ENCODE measurements around the gene OR10A7. TPM values are rescaled to one million over a fixed set of nuclear protein-coding genes. Genes with fewer than 3 reads are reported as not detected.

OR10A7 gene
- total RNA-seq, 1 experiment from 2014 or later: not detected

- CTCF ChIA-PET: interaction anchor here (0.6 to 3.3 kb wide), 3 partner anchors 15 to 59 kb away, joined by 3 to 13 read pairs (median 3); no protein-coding TSS in a partner anchor
- TF ChIP-seq CTCF (IDR thresholded peaks at IDR 0.05; ENCODE audit: unreplicated experiment): no peak
- no peak overlapping the region for H3K4me3 Mint-ChIP-seq (ENCODE audit: unreplicated experiment)
- no peak for DNase-seq (ENCODE audit: unreplicated experiment)
- POLR2A ChIA-PET: interaction anchor here (0.6 kb wide), 1 partner anchor 12 kb away, joined by 4 read pairs; no protein-coding TSS in a partner anchor
- intact Hi-C loops (cut with micrococcal nuclease): no loop called here
- peaks cover 32% of the 10 kb centered on the region for H3K27me3 Mint-ChIP-seq (ENCODE audit: insufficient read depth, unreplicated experiment)
- BruUV-seq (replicated peaks): no TSS peak
- H3K4me1 Mint-ChIP-seq (ENCODE audit: insufficient read depth, unreplicated experiment): no peaks in the 10 kb centered on the region
- H3K27ac Mint-ChIP-seq (ENCODE audit: low read depth, unreplicated experiment): no peak overlapping the region
- H3K36me3 Mint-ChIP-seq (ENCODE audit: insufficient read depth, unreplicated experiment): no peaks in the 10 kb centered on the region
- peaks cover 8% of the 10 kb centered on the region for H3K9me3 Mint-ChIP-seq (ENCODE audit: unreplicated experiment)
These were observed 47.4 kb upstream of the OR10A7 start for GRCh38 chr12:55173456-55173855.

- no peaks in the 10 kb centered on the region for H3K36me3 Mint-ChIP-seq (ENCODE audit: insufficient read depth, unreplicated experiment)
These were observed 32.3 kb upstream of the OR10A7 start for GRCh38 chr12:55188573-55188972.

GRCh38 chr12:55188974-55189556 lies 31.8 kb upstream of the OR10A7 start:
- Mint-ChIP-seq H3K27ac (ENCODE audit: low read depth, unreplicated experiment) (no peak overlapping the region), H3K27me3 (ENCODE audit: insufficient read depth, unreplicated experiment) (peaks cover 71% of the 10 kb centered on the region), H3K36me3 (ENCODE audit: insufficient read depth, unreplicated experiment) (no peaks in the 10 kb centered on the region), H3K4me3 (ENCODE audit: unreplicated experiment) (no peak overlapping the region), H3K9me3 (ENCODE audit: unreplicated experiment) (no peaks in the 10 kb centered on the region), H3K4me1 (ENCODE audit: insufficient read depth, unreplicated experiment) (no peaks in the 10 kb centered on the region)
- DNase-seq (ENCODE audit: unreplicated experiment): peak; percentile 79
- TF ChIP-seq CTCF (IDR thresholded peaks at IDR 0.05; ENCODE audit: unreplicated experiment): peak; percentile 47
- CTCF ChIA-PET: interaction anchor here (0.6 to 6.3 kb wide), 14 partner anchors 8 to 1150 kb away, joined by 3 to 65 read pairs (median 4); partner anchors contain the start of gene RDH5
- no TSS peak for BruUV-seq (replicated peaks)
- POLR2A ChIA-PET: no interaction called here
- intact Hi-C loops (cut with micrococcal nuclease): loop anchor here (1.0 to 5.0 kb wide), 3 partner anchors 430 to 548 kb away; no protein-coding TSS in a partner anchor

More at GRCh38 chr12:55188573-55188972, 32.3 kb upstream of the OR10A7 start:
- no peak overlapping the region for H3K4me3 Mint-ChIP-seq (ENCODE audit: unreplicated experiment)
- TF ChIP-seq CTCF (IDR thresholded peaks at IDR 0.05; ENCODE audit: unreplicated experiment): no peak
- no peaks in the 10 kb centered on the region for H3K4me1 Mint-ChIP-seq (ENCODE audit: insufficient read depth, unreplicated experiment)
- BruUV-seq (replicated peaks): no TSS peak
- no peak overlapping the region for H3K27ac Mint-ChIP-seq (ENCODE audit: low read depth, unreplicated experiment)
- ChIA-PET POLR2A (no interaction called here), CTCF (interaction anchor here (0.6 to 6.3 kb wide), 14 partner anchors 8 to 1150 kb away, joined by 3 to 65 read pairs (median 4); partner anchors contain the start of gene RDH5)
- DNase-seq (ENCODE audit: unreplicated experiment): no peak
- intact Hi-C loops (cut with micrococcal nuclease): loop anchor here (5.0 kb wide), 1 partner anchor 549 kb away; no protein-coding TSS in a partner anchor
- peaks cover 69% of the 10 kb centered on the region for H3K27me3 Mint-ChIP-seq (ENCODE audit: insufficient read depth, unreplicated experiment)
- H3K9me3 Mint-ChIP-seq (ENCODE audit: unreplicated experiment): no peaks in the 10 kb centered on the region

- no peak overlapping the region for H3K4me3 Mint-ChIP-seq (ENCODE audit: unreplicated experiment)
- H3K9me3 Mint-ChIP-seq (ENCODE audit: unreplicated experiment): no peaks in the 10 kb centered on the region
- H3K27ac Mint-ChIP-seq (ENCODE audit: low read depth, unreplicated experiment): no peak overlapping the region
- no peaks in the 10 kb centered on the region for H3K36me3 Mint-ChIP-seq (ENCODE audit: insufficient read depth, unreplicated experiment)
- DNase-seq (ENCODE audit: unreplicated experiment): no peak
- intact Hi-C loops (cut with micrococcal nuclease): no loop called here
- POLR2A ChIA-PET: no interaction called here
- peaks cover 85% of the 10 kb centered on the region for H3K27me3 Mint-ChIP-seq (ENCODE audit: insufficient read depth, unreplicated experiment)
- BruUV-seq (replicated peaks): no TSS peak
- TF ChIP-seq CTCF (IDR thresholded peaks at IDR 0.05; ENCODE audit: unreplicated experiment): no peak
- CTCF ChIA-PET: interaction anchor here (0.6 to 3.7 kb wide), 6 partner anchors 9 to 445 kb away, joined by 3 to 21 read pairs (median 4); no protein-coding TSS in a partner anchor
- no peaks in the 10 kb centered on the region for H3K4me1 Mint-ChIP-seq (ENCODE audit: insufficient read depth, unreplicated experiment)
These were observed 26.4 kb upstream of the OR10A7 start for GRCh38 chr12:55194382-55194781.

Measured in MCF 10A (cell line).